IMR-90 (cell line): ENCODE measurements around the gene PTPN4. TPM values are rescaled to one million over a fixed set of nuclear protein-coding genes. Genes with fewer than 3 reads are reported as not detected.
A peak's percentile ranks its signal among the peaks of the same experiment; 100 is the strongest.

ENCODE experiments used
- ATAC-seq: fragments of 200-7000 bp; cut with Tn5 transposase; 2 replicates; pipeline ENCODE4 v1.9.1; 2020; ENCODE audit warnings: low read depth, mild to moderate bottlenecking, moderate library complexity
- BruUV-seq: library from RNA; stranded (reverse); fragments of 400-500 nt; replicated peaks from 2 replicates; lab custom pipeline; 2021; lab: Mats Ljungman, UMichigan
- CTCF ChIA-PET: fragments of 300-600 bp; formaldehyde crosslinking; extraction: SDS; loops from one replicate; lab custom pipeline; 2021; ENCODE audit warnings: antibody characterized with exemption; lab: Yijun Ruan, JAX
- POLR2A ChIA-PET: fragments of 300-600 bp; sonication (Branson Sonifier 250); formaldehyde crosslinking; loops from one replicate; lab custom pipeline; 2022; ENCODE audit warnings: antibody characterized with exemption; ENCODE audit not compliant: unreplicated experiment; lab: Charles Lee
- DNase-seq: peaks from one replicate; pipeline ENCODE4 v3.0.0; 2013
- H2AFZ ChIP-seq: replicated peaks from 2 replicates; pipeline ENCODE3; 2013; ENCODE audit warnings: low read length, mild to moderate bottlenecking; ENCODE audit not compliant: poor library complexity
- H2AK5ac ChIP-seq: 2 replicates; pipeline ENCODE4 v1.6.1; 2013; ENCODE audit warnings: low read depth, low read length, inconsistent platforms
- H2AK9ac ChIP-seq: replicated peaks from 2 replicates; pipeline ENCODE3; 2013; ENCODE audit warnings: mild to moderate bottlenecking, low read depth, low read length, moderate library complexity; ENCODE audit not compliant: poor library complexity
- H2BK120ac ChIP-seq: 2 replicates; pipeline ENCODE4 v1.6.1; 2013; ENCODE audit warnings: low read depth, low read length, inconsistent platforms
- H2BK15ac ChIP-seq: 3 replicates; pipeline ENCODE4 v1.6.1; 2013; ENCODE audit warnings: low read depth, low read length, inconsistent platforms
- H2BK20ac ChIP-seq: 2 replicates; pipeline ENCODE4 v1.6.1; 2013; ENCODE audit warnings: low read depth, mild to moderate bottlenecking, inconsistent platforms, low read length, moderate library complexity
- H2BK5ac ChIP-seq: 2 replicates; pipeline ENCODE4 v1.6.1; 2013; ENCODE audit warnings: mild to moderate bottlenecking, low read depth, low read length, inconsistent platforms; ENCODE audit not compliant: poor library complexity, severe bottlenecking
- H3K14ac ChIP-seq: replicated peaks from 2 replicates; pipeline ENCODE4 v1.6.1; 2013; ENCODE audit warnings: low read depth, low read length, inconsistent platforms
- H3K18ac ChIP-seq: 2 replicates; pipeline ENCODE4 v1.6.1; 2013; ENCODE audit warnings: low read depth, low read length, control low read depth
- H3K23ac ChIP-seq: 2 replicates; pipeline ENCODE4 v1.6.1; 2013; ENCODE audit warnings: low read depth, low read length, inconsistent platforms
- H3K27ac ChIP-seq: 2 replicates; pipeline ENCODE4 v1.5.1; 2013; ENCODE audit warnings: mild to moderate bottlenecking, control low read depth, low read length; ENCODE audit not compliant: insufficient read depth
- H3K27me3 ChIP-seq: 2 replicates; pipeline ENCODE4 v1.6.1; 2013; ENCODE audit warnings: low read length; ENCODE audit not compliant: control insufficient read depth, insufficient read depth
- H3K36me3 ChIP-seq: 2 replicates; pipeline ENCODE4 v1.6.1; 2013; ENCODE audit warnings: low read length, mixed read lengths; ENCODE audit not compliant: control insufficient read depth, insufficient read depth
- H3K4ac ChIP-seq: 2 replicates; pipeline ENCODE4 v1.6.1; 2013; ENCODE audit warnings: low read depth, low read length, inconsistent platforms
- H3K4me1 ChIP-seq: 2 replicates; pipeline ENCODE4 v1.6.1; 2013; ENCODE audit warnings: low read length, mixed read lengths; ENCODE audit not compliant: control insufficient read depth, insufficient read depth
- H3K4me2 ChIP-seq: 2 replicates; pipeline ENCODE4 v1.6.1; 2013; ENCODE audit warnings: low read depth, mild to moderate bottlenecking, control low read depth, low read length, moderate library complexity
- H3K4me3 ChIP-seq: 2 replicates; pipeline ENCODE4 v1.5.1; 2013; ENCODE audit warnings: low read depth, mild to moderate bottlenecking, control low read depth, low read length, moderate library complexity; ENCODE audit not compliant: insufficient read depth
- H3K56ac ChIP-seq: 2 replicates; pipeline ENCODE4 v1.6.1; 2013; ENCODE audit warnings: low read length, inconsistent platforms; ENCODE audit not compliant: insufficient read depth; ENCODE audit errors: extremely low read depth
- H3K79me1 ChIP-seq, 2 experiments: 2 replicates each; pipeline ENCODE4 v1.6.1; 2013; ENCODE audit warnings: low read length in 2 of 2, inconsistent platforms in 1 of 2, low read depth in 1 of 2
- H3K9ac ChIP-seq: 2 replicates; pipeline ENCODE4 v1.6.1; 2013; ENCODE audit warnings: low read depth, low read length, control low read depth
- H3K9me1 ChIP-seq: 2 replicates; pipeline ENCODE4 v1.6.1; 2013; ENCODE audit warnings: low read length, inconsistent platforms; ENCODE audit not compliant: insufficient read depth
- H3K9me3 ChIP-seq: 2 replicates; pipeline ENCODE4 v1.6.1; 2013; ENCODE audit warnings: low read length; ENCODE audit not compliant: control insufficient read depth, insufficient read depth
- H4K20me1 ChIP-seq: 2 replicates; pipeline ENCODE4 v1.6.1; 2013; ENCODE audit warnings: low read length, inconsistent platforms; ENCODE audit not compliant: insufficient read depth
- H4K5ac ChIP-seq: 2 replicates; pipeline ENCODE4 v1.6.1; 2013; ENCODE audit warnings: mild to moderate bottlenecking, low read depth, low read length, control low read depth
- H4K8ac ChIP-seq, 2 experiments: 2 replicates each; pipeline ENCODE4 v1.6.1; 2013; ENCODE audit warnings: low read depth in 2 of 2, low read length in 2 of 2, control low read depth in 1 of 2, inconsistent platforms in 1 of 2
- H4K91ac ChIP-seq: 2 replicates; pipeline ENCODE4 v1.6.1; 2013; ENCODE audit warnings: low read depth, low read length, inconsistent platforms; ENCODE audit not compliant: insufficient read depth
- BHLHE40 ChIP-seq: fragments of 150-350 bp; IDR thresholded peaks from 2 replicates; pipeline ENCODE4 v1.6.1; 2016; ENCODE audit warnings: mild to moderate bottlenecking, low read depth, low read length
- CHD1 ChIP-seq: IDR thresholded peaks from 2 replicates; pipeline ENCODE4 v1.6.1; 2012; ENCODE audit warnings: low read depth, low read length, improper control_type of control experiment
- NFE2L2 ChIP-seq: fragments of 150-350 bp; IDR thresholded peaks from 2 replicates; pipeline ENCODE4 v1.6.1; 2016; ENCODE audit warnings: low read depth, mild to moderate bottlenecking, low read length
- POLR2A ChIP-seq: IDR thresholded peaks from 2 replicates; pipeline ENCODE4 v1.6.1; 2012; ENCODE audit warnings: mild to moderate bottlenecking, low read depth, low read length
- RAD21 ChIP-seq: IDR thresholded peaks from 2 replicates; pipeline ENCODE4 v1.6.1; 2012; ENCODE audit warnings: low read length, improper control_type of control experiment
- RCOR1 ChIP-seq: IDR thresholded peaks from 2 replicates; pipeline ENCODE4 v1.6.1; 2012; ENCODE audit warnings: mild to moderate bottlenecking, low read length, improper control_type of control experiment; ENCODE audit not compliant: insufficient replicate concordance
- RFX5 ChIP-seq: IDR thresholded peaks from 2 replicates; pipeline ENCODE4 v1.8.0; 2012; ENCODE audit warnings: low read depth, mild to moderate bottlenecking, low read length, moderate library complexity
- SMC3 ChIP-seq: fragments of 150-350 bp; IDR thresholded peaks from 2 replicates; pipeline ENCODE4 v1.6.1; 2016; ENCODE audit warnings: low read depth, mild to moderate bottlenecking, antibody characterized with exemption, low read length, moderate library complexity
- USF2 ChIP-seq: fragments of 150-350 bp; IDR thresholded peaks from 2 replicates; pipeline ENCODE4 v1.6.1; 2017; ENCODE audit warnings: mild to moderate bottlenecking, antibody characterized with exemption, low read length, low read depth
- WGBS, 2 experiments: methylation state at CpG; one replicate each; pipeline versions ENCODE4 v1.1.5 to v1.1.7; 2013; ENCODE audit warnings: missing lambda C conversion rate in 2 of 2; ENCODE audit not compliant: insufficient read length in 1 of 2; ENCODE audit errors: extremely low coverage in 2 of 2; 5-methylcytosine and 5-hydroxymethylcytosine counted together
- dilution Hi-C: fragments of 300-500 bp; cut with HindIII; formaldehyde crosslinking; loops from one replicate; pipeline ENCODE4 v1.14.3; 2018; ENCODE audit warnings: low sequenced_read_pairs; ENCODE audit not compliant: unreplicated experiment
- in situ Hi-C: fragments of 300-500 bp; cut with MboI; formaldehyde crosslinking; loops from 3 replicates; pipeline ENCODE4 v1.14.3; 2019; ENCODE audit warnings: low sequenced_read_pairs, inconsistent platforms, mixed read lengths
- intact Hi-C: fragments of 100-400 bp; cut with micrococcal nuclease; formaldehyde crosslinking; loops from 2 replicates; pipeline ENCODE4 v1.10.0; 2022
- polyA plus RNA-seq, 3 experiments: library from polyadenylated mRNA; depleted of rRNA; stranded (reverse); fragments of >200 nt; gene quantifications; 2 replicates each; pipeline ENCODE4 v1.2.3, GENCODE V29; 2012; ENCODE audit warnings: low replicate concordance in 1 of 3
- total RNA-seq: library from RNA; depleted of rRNA; stranded (reverse); fragments of >200 nt; gene quantifications from 2 replicates; pipeline ENCODE4 v1.2.3, GENCODE V29; 2012
- TF ChIP-seq, protein P1 (sequence below): fragments of 150-350 bp; IDR thresholded peaks from 2 replicates; pipeline ENCODE4 v1.6.1; 2016; ENCODE audit warnings: low read depth, mild to moderate bottlenecking, low read length, moderate library complexity, borderline replicate concordance

The PTPN4 gene
- total and polyA plus RNA-seq, 2 of the 4 experiments (the other 2 are of a cell fraction) = 2.9 to 19.2 TPM

GRCh38 chr2:120012363-120012762 lies 252.6 kb downstream of the PTPN4 start:
- WGBS, 2 experiments = no CpG with 5 or more reads among the region's 8 CpGs
- POLR2A ChIA-PET = interaction anchor here (0.6 kb wide), 1 partner anchor 252 kb away, joined by 4 read pairs; the partner anchor contains the start of gene PTPN4

More at GRCh38 chr2:120012363-120012762, 252.6 kb downstream of the PTPN4 start:
- Histone ChIP-seq H3K4ac (no peak overlapping the region), H3K23ac (peak overlapping the region; percentile 86; the same call in 1 of the 2 replicates), H2BK20ac (no peak overlapping the region), H4K20me1 (peaks cover 4% of the 10 kb centered on the region; the same call in 1 of the 2 replicates), H4K8ac (no peak overlapping the region; a peak in 2 of 4 replicates), H3K9me1 (no peaks in the 10 kb centered on the region), H3K9me3 (no peaks in the 10 kb centered on the region), H2BK15ac (no peak overlapping the region), H3K9ac (peak overlapping the region; percentile 57; the same call in 1 of the 2 replicates), H2BK5ac (peak overlapping the region; percentile 30), H3K56ac (no peak overlapping the region), H2BK120ac (no peak overlapping the region), H3K4me1 (peaks cover 4% of the 10 kb centered on the region; the same call in 1 of the 2 replicates), H4K5ac (no peak overlapping the region), H3K4me3 (peak overlapping the region; percentile 93), H3K27me3 (no peaks in the 10 kb centered on the region), H3K36me3 (no peaks in the 10 kb centered on the region), H3K27ac (no peak overlapping the region), H4K91ac (no peak overlapping the region), H3K14ac (peak overlapping the region; percentile 19), H2AFZ (peak overlapping the region; percentile 83), H2AK5ac (no peak overlapping the region), H3K4me2 (peak overlapping the region; percentile 82), H2AK9ac (no peak overlapping the region), H3K18ac (no peak overlapping the region), H3K79me1 (peaks cover 3 to 23% of the 10 kb centered on the region in 2 experiments; a peak in 3 of 4 replicates)
- no TSS peak for BruUV-seq
- in situ Hi-C loops = no loop called here
- ATAC-seq (no peak), DNase-seq (no peak)
- no peak for TF ChIP-seq SMC3
- TF ChIP-seq, protein P1, sequence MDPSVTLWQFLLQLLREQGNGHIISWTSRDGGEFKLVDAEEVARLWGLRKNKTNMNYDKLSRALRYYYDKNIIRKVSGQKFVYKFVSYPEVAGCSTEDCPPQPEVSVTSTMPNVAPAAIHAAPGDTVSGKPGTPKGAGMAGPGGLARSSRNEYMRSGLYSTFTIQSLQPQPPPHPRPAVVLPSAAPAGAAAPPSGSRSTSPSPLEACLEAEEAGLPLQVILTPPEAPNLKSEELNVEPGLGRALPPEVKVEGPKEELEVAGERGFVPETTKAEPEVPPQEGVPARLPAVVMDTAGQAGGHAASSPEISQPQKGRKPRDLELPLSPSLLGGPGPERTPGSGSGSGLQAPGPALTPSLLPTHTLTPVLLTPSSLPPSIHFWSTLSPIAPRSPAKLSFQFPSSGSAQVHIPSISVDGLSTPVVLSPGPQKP = no peak
- no peak for TF ChIP-seq NFE2L2
- no peak for TF ChIP-seq RFX5
- TF ChIP-seq POLR2A = no peak
- no peak for TF ChIP-seq RAD21
- TF ChIP-seq CHD1 = no peak
- no peak for TF ChIP-seq USF2
- no peak for TF ChIP-seq RCOR1
- no peak for TF ChIP-seq BHLHE40
- CTCF ChIA-PET = interaction anchor here (0.6 kb wide), 1 partner anchor 235 kb away, joined by 3 read pairs; no protein-coding TSS in a partner anchor
- dilution Hi-C loops = no loop called here
- intact Hi-C loops = loop anchor here (2.0 to 5.0 kb wide), 3 partner anchors 55 to 162 kb away; no protein-coding TSS in a partner anchor
